ENCODE results near the gene SAPCD2.
A peak's percentile ranks its signal among the peaks of the same experiment; 100 is the strongest.

The SAPCD2 gene

DNA sequence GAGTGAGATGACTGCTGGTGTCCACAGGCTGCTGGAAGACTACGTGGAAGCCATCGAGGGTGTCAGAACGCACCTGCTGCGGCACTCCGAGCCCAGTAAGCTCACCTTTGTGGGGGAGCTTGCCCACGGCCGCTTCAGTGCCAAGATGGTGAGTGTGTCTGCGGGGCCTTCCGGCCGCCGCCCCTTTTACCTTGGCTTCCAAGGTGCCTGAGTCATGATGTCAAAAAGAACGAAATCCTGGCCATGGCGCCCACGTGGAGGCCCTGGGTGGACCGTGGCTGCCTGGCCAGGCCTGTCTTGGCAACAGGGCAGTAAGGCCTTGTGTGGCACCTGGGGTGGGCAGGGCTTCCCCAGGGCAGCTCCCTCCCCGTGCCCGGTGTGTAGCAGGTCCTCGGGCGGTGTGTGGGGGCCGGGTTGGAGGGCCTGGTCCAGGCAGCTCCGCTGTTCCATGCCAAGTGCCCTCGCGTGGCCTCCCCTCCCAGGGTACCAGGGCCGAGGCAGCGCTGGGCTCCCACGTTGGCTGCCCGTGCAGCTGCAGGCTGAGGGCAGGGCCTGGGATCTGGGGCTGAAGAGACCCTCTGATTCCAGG is 36.4 kb upstream of the SAPCD2 start:
- DNase-seq: no peak

GRCh38 chr9:137105814-137106661 is 35.7 kb upstream of the SAPCD2 start:
- no peak for DNase-seq

- DNase-seq: no peak
These were observed 33.0 kb upstream of the SAPCD2 start for GRCh38 chr9:137103206-137103999.

GRCh38 chr9:137099231-137099630 is 28.9 kb upstream of the SAPCD2 start:
- DNase-seq: no peak

DNA sequence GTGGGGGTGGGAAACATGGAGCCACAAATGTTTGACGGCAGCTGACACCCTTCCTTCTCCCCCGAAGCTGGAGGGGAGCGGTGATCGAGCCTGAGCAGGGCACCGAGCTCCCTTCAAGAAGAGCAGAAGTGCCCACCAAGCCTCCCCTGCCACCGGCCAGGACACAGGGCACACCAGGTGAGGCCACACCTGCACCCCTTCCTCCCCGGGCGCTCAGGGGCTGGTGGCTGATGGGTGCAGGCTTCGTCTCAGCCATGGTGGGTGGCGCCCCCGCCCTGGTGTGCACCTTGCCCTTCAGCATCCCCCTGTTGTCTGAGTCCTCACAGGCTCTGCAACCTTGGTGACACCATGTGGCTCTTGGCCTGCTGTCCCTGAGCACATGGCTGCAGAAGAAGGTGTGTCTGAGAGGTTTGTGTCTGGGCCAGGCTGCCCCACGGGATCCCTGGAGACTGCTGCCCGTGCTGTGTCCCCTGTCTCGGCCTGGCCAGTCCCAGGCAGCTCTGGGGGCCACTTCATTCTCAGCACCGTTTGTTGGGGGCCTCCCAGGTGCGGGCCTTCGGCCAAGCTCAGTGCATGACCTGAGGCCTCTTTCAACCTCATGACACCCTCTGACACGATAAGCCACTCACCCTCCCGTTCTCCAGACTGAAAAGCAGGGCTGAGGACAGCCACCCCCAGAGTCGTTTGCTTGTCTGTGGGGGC is 27.6 kb upstream of the SAPCD2 start:
- no peak for DNase-seq

- DNase-seq: no peak
These were observed 26.6 kb upstream of the SAPCD2 start for GRCh38 chr9:137096785-137097546.

DNA sequence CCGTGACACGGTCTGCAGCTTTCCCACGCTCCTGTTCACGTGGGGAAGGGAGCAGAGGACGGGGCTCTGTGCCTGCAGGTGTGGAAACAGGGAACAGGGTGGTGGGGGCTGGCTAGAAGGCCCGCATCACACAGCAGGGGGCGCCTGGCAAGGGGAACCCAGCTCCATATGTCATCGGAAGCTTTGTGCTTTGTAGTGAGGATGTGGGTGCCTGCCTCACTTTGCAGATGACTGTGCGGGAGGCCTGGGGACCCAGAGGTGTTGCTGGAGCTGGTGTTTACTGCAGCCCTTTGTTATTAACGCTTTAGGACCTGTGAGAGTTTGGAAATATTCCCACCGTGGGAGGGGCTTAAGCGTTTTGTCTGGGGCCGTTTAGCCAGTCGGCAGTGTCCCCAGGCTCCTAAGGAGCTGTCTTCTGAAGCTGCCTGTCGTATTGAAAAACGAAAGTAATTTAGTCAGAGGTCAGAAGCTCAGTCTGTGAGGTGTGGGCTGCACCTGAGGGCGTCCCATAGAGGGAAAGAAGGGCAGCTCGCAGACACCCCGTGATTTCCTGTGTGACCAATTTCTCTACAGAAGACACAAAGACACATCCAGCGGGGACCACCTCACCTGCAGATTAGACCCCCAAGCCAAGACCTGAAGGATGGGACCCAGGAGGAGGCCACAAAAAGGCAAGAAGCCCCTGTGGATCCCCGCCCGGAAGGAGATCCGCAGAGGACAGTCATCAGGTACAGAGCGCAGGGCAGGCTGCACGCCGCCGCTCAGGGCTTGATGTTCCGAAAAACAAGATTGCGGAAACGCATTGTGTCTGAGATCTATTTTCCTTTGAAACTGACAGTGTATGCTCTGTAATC is 25.5 kb upstream of the SAPCD2 start:
- no peak for DNase-seq

DNA sequence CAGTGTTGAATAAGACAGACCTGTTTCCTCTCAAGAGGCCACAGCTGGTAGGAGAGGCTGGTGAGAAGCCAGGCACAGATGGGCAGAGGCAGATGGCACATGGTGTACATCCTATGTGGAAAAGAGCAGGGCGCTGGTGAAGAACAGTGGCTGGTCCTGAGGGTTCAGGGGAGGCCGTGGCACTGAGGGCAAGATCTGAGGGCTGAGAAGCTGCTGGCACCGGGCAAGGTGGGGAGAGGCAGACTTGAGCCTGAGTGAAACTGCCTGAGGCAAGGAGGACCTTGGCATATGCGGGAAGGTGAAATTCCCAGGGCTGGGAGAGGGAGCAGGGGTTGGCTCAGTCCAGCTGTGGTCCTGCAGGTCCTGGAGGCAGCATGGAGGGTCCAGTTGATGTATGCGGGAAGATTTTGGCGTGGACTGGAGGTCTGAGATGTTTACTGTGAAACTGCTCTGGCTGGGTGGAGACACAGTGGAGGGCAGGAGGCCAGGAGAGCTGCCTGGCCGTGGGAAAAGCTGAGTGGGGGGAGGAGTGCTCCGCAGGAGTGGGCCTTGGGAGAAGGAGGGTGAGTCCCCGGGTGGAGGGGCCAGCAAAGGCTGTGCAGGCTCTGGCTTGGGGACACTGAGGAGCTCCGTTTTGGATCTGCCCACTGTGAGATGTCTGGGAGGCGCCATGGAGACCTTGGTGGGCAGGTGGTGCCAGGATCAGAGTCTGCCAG is 19.0 kb upstream of the SAPCD2 start:
- no peak for DNase-seq

- DNase-seq: no peak
These were observed 17.8 kb upstream of the SAPCD2 start for GRCh38 chr9:137088121-137088520.

GRCh38 chr9:137087409-137087925 is 17.1 kb upstream of the SAPCD2 start:
- DNase-seq: no peak

- peak; percentile 96 for DNase-seq
These were observed 16.4 kb upstream of the SAPCD2 start, which contains the start of gene MAN1B1 for GRCh38 chr9:137086531-137087408. TSS of gene MAN1B1 (plus strand) at chr9:137086985. CDS start at chr9:137087000, 15 bp downstream.

DNA sequence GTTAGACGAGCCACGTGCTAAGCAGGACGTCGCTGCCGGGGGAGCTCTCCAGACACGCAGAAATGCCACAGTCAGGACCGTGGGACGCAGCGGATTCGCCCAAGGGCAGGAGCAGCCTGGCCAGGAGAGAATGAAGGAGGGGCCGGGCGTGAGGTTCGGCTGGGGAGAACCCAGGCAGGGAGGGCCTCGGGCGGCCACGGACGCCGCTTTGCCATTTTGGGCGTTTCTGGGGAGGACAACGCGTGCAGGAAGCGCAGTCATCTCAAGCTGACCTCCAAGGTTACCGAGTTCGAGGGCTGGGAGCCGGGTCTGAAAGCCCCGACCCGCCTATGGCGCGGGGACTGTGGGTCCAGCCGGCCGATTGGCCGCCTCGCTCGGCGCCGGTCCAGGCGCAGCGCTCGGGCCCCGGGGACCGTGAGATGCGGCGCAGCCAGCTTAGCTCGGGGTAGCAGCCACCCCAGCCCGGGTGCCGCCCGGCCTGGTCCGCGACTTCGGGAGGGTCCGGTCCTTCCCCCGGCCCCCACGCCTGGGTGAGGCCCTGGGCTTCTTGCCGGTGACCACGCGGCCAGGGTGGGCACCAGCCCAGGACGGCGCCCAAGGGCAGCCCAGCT is 15.7 kb upstream of the SAPCD2 start:
- no peak for DNase-seq

DNA sequence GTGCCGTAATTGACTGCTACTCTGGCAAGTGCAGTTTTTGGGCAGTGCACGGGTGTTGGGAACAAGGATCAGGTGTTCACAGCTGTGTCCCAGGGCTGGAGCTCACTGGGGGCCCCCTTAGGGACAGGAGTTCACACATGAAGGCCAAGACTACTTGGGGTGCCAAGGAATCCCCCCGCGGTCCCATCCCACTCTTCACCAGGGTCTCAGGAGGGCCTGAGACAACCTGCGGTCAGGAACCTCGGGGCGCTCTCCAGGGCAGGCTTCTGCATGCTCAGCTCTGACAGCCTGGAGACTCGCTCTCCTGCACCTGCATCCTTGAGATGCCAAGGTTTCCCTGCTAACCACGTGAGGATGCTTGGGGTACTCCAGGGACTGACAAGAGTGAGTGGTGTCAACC is 14.2 kb upstream of the SAPCD2 start:
- no peak for DNase-seq

DNA sequence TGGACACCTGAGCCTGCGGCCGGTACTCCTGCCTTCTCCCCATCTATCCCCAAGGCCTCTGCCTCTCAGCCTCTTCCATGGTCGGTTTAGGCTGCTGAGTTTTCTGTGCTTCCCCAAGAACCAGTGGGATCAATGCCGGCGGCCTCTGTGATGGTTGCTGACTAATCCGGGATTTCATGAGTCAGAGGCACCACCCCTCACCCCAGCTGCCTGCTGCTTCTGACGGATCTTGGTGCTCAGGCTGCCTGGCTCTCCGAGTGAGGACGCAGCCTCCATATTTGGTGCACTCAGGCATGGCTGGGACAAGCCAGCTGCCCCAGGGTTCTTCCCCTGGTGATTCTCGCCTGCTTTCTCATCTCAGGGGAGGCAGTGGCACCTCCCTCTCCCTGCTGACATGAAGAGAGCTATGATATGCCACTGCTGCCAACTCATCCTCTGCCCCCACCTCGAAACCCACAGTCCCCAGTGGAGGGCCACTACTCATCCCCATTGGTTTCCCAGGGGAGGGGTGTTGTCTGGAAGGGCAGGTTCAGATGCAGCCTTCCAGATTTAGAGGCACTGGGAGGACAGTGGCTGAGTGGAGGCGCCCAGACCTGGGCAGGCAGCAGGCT is 13.1 kb upstream of the SAPCD2 start:
- no peak for DNase-seq

GRCh38 chr9:137082925-137083290 is 12.6 kb upstream of the SAPCD2 start:
- no peak for DNase-seq

- no peak for DNase-seq
These were observed 12.0 kb upstream of the SAPCD2 start for GRCh38 chr9:137082222-137082924.

DNA sequence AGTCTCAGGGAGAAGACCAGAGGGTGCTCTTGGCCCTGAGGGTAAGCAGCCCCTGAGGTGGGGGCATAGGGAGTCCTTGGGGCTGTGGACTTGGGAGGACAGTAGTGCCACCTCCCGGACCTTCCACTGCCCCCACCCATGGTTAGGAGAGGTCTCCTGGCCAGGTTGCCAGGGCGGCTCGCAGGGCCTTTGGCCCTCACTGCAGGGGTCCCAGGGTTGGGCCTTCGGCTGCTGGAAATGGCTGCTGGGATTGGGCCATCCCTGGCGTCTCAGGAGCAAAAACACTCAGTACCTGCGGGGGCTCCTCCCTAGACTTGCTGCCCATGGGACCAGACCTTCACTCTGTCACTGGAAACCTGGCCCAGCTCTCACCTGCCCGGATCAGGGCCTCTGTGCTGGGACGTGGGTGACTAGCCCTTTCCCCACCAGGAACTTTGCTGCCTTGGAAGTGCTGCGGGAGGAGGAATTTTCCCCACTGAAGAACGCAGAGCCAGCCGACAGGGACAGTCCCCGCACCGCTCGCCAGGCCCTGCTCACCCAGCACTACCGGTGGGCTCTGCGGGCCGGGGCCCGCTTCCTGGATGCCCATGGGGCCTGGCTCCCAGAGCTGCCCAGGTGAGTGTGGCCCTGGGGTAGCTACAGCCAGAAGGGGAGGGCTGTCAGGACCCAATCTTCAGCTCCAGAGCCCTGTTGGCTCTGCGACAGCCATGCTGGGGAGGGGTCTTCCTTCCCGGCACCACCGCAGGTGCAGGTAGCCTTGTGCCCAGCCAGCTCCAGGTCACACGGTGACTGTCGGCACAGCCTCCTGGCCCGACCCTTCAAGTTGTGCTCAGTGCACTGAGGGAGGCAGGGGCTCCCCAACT is 10.1 kb upstream of the SAPCD2 start:
- no peak for DNase-seq
